Measurements from ENCODE around the gene SLC7A1.

GRCh38 chr13:29597246-29597645 lies 1.8 kb upstream of the SLC7A1 start:
- TF ChIP-seq EZH2 (IDR thresholded peaks at IDR 0.05; ENCODE audit: low read length, missing control alignments), result no peak
- TF ChIP-seq, protein P1, sequence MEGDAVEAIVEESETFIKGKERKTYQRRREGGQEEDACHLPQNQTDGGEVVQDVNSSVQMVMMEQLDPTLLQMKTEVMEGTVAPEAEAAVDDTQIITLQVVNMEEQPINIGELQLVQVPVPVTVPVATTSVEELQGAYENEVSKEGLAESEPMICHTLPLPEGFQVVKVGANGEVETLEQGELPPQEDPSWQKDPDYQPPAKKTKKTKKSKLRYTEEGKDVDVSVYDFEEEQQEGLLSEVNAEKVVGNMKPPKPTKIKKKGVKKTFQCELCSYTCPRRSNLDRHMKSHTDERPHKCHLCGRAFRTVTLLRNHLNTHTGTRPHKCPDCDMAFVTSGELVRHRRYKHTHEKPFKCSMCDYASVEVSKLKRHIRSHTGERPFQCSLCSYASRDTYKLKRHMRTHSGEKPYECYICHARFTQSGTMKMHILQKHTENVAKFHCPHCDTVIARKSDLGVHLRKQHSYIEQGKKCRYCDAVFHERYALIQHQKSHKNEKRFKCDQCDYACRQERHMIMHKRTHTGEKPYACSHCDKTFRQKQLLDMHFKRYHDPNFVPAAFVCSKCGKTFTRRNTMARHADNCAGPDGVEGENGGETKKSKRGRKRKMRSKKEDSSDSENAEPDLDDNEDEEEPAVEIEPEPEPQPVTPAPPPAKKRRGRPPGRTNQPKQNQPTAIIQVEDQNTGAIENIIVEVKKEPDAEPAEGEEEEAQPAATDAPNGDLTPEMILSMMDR (conservative IDR thresholded peaks at IDR 0.05 in 1 of 2, IDR thresholded peaks at IDR 0.05 in 1 of 2; ENCODE audit: low read depth in 1 of 2, low read length in 2 of 2), result no peak

All from fibroblast of lung (primary cell).